Measurements from ENCODE around the gene VAMP8.
"Not testable (repeated sequence)": the region's sequence is repeated elsewhere in the genome, so short reads cannot be mapped to it uniquely, and the experiment has no call there.

Gene VAMP8

DNA sequence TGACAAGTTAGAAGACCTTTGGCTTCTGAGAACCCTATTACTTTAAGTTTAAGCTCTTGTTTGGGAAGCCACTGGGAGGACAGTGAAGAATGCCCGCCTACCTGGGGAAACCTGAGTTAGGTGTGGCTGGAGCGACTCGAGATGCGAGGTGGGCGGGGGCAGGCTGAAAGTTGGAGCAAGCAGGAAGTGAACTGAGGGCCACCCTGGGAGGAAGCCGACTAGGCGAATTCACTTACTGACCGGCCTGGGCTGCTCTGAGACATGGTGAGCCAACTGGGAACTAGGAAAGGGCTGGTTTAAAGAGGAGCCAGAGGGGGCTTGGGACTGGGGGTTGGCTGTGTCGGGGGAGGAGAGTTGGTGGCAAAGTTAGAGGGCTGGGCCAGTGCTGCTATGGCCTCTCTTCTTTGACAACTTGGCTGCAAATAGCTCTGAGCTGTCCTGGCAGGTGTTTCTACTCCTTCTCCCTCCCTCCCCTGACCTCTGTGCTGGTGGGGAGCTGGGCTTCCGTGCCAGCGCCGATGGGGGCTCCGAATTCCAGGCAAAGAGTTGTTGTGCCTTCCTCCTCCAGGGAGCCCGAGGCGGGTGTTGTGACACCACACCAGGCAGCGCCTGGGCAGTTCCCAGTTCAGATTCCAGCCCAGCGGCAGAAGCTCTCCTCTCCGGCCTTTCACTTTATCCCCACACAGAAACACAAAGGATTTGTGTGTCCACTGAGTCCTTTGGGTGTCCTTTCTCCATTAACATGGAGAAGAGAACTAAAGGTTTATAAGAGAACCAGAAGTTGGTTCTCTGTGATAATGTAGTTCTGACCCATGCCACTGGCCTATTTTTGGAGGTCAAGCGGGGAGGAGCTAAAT is at the start of gene VAMP8:
VAMP8 (plus strand) TSS at position 201 of the 857 bp plus-strand sequence; CDS start at position 262, 61 bp downstream.
- no peak for DNase-seq (ENCODE audit: low spot score)

DNA sequence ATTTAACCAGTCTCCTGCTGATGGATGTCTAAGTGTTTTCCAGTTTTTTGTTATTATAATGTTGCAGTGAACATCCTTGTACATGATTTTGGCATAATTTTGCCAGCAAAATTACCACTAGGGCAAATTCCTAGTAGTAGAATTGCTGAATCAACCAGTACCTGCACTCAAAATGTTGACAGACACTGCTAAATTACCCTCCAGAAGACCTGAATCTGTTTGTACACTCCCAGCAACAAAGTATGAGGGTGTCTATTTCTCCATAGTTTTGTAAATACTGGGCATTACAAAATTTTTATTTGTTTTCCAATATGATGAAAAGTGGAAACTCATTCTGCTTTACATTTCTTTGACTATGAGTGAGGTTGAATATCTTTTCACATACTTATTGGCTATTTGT is 49.6 kb upstream of the VAMP8 start:
- no peak for DNase-seq (ENCODE audit: low spot score)

DNA sequence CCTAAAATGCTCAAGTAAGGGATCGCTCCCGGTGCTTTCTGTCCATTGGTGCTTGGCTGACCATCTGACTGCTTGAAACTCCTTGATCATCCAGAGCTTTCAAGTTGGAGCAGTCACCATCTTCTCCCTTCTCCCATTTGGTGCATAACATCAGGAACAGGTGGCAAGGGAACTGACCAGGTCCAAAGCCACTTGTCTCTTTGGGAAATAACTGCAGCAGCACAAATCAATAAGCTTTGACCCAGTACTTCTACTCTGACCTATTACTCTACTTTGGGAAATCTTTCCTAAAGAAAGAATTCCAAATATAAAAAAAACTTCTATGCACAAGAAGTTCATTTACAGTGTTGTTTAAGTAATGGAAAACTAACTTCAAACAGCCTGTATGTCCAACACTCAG is 49.0 kb upstream of the VAMP8 start:
- no peak for DNase-seq (ENCODE audit: low spot score)

DNA sequence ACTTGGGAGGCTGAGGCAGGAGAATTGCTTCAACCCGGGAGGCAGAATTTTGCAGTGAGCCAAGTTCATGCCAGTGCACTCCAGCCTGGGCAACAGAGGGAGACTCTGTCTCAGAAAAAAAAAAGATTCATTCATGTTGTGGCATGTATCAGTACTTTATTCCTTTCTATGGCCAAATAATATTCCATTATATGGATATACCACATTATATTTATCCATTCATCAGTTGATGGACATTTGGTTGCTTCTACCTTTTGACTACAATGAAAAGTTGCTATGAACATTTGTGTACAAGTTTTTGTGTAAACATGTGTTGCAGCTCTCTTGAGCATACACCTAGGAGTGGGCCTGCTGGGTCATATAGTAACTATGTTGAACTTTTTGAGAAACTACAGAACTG is 47.6 kb upstream of the VAMP8 start:
- DNase-seq (ENCODE audit: low spot score) = no peak

DNA sequence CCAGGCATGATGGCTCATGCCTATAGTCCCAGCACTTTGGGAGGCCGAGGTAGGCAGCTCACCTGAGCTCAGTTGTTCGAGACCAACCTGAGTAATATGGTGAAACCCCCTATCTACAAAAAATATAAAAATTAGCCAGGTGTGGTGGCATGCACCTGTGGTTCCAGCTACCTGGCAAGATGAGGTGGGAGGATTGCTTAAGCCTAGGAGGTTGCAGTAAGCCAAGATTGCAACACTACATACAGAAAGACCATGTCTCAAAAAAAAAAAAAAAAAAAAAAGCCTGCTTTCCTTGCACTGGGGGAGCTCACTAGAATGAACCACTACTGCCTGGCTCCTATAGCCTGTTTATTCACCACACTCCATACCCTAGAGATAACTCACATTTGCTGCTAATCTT is 45.8 kb upstream of the VAMP8 start:
- DNase-seq (ENCODE audit: low spot score) = no peak

DNA sequence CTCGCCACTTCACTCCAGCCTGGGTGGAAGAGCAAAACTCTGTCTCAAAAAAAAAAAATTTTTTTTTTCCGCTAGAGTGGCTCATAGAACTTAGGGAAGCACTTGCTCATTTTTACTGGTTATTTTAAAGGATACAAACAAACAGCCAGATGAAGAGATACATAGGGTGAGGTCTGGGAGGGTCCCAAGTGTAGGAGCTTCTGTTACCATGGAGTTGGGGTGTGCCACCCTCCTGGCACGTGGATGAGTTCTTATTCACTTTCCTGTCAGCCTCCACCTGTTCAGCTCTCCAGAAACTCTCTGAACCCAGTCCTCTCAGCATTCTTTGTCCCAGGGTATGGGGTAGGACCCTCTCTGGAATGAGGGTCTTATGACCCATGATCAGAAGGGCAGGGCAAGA is 43.3 kb upstream of the VAMP8 start:
- DNase-seq (ENCODE audit: low spot score) = no peak

DNA sequence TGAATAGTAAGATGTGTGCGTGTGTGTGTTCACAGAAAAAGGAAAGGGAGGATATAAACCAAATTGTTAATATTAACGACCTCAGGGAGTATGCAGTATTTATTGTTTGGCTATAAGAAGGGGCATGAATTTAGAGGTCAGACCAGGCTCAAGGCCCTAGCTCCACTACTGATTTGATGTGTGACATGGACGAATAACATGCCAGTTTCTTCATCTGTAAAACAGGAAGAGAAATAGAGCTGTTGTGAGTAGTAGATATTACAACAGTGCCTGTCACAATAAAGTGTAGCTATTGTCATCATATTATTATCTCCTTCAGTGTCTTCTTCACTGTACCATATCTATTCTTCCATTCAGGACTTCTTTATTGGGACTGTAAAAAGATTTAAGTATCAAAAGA is 42.5 kb upstream of the VAMP8 start:
- no peak for DNase-seq (ENCODE audit: low spot score)

DNA sequence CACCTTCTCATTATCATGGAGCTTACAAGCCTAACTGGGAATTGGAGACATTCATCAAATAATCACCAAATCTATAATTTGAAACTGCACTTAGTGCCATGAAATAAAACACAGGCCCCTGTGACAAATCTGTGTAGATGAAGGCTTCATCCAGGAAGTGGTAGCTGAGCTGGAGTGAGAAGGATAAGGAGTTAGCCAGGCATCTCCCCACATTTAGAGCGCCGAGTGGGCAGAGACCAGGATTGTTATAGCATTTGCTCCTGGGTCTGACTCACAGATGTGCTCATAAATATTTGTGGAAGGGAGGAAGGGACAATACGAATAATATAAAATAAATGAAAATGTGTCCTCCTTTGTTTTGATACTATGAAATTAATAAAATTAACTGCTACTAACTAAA is 40.9 kb upstream of the VAMP8 start:
- DNase-seq (ENCODE audit: low spot score) = no peak

DNA sequence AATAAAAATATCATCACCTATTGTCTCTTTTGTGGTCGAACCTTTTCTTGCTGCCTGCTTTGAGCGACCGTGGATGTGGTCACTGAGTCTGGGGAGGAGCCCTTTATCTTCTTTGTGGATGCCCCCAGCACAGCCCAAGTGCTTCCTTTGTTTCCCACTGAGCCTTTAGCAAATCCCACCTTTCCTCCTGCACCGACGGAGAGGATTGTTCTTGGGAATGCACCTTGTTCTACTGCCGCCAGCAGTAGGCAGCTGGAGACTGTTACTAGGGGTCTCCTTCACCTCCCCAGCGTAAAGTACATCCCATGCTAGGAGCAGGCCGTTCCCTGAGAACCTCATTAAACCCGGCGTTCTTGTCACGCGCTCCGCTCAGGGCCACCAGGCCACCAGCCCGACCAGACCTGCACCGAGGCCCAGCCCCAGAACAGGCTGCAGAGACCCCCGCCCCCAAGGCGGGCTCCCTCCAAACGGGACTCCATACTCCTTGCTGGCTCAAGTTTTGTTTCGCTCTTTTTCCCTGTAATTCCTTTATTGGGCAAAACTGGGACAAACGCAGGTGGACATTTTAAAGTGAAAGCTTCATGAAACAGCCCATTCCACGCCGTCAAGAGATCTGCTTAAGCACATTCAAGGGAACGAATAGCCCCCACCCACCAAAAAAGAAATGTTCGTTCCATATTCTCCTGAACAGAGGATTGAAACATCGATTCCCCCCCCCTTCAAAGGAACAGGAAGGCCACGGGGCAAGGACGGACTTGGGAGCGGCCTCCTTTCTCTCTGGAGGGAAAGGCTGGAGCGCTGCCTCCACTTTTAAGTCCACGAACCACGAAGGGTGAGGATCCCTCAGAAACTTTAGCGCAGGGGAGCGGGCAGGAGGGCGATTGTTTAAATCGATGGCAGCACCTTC is 39.5 kb upstream of the VAMP8 start:
- DNase-seq (ENCODE audit: low spot score) = no peak

DNA sequence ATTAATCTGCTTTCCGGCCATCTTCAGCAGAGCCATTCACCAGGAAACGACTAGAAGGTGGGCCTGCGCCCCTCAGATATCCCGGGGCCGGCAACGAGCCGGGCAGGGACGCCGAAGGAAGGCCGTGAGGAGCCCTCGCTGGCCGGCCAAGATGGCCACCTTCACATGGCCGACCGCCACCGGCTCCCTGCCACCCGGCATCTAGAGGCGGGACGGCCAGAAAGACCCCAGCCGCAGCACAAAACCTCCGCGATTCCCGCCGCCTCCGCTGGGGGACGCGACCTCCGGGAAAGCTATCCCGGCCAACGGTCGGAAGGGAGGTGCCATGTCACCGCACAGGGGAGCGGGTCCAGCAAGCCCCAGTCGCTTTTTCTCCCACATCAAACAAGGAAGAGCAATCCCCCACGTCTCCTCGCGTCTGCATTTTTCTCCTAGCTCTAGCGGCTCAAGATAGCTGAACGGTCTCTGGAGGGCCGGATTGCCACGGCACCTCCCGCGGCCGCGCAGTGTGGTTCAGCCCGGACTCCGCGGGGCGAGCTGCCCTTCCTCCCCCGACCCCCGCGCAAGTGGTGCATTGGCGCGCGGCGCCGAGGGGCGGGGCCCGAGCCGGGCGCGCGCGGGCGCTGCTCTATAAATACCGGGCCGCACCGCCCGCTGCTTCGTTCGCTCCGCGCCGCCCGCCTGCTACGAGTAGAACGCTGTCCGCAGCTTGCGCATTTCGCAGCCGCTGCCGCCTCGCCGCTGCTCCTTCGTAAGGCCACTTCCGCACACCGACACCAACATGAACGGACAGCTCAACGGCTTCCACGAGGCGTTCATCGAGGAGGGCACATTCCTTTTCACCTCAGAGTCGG is 38.7 kb upstream of the VAMP8 start, which contains the start of gene MAT2A:
MAT2A (plus strand) TSS at position 662 of the 854 bp plus-strand sequence; CDS start at position 782, 120 bp downstream.
- DNase-seq (ENCODE audit: low spot score) = peak; percentile 88

DNA sequence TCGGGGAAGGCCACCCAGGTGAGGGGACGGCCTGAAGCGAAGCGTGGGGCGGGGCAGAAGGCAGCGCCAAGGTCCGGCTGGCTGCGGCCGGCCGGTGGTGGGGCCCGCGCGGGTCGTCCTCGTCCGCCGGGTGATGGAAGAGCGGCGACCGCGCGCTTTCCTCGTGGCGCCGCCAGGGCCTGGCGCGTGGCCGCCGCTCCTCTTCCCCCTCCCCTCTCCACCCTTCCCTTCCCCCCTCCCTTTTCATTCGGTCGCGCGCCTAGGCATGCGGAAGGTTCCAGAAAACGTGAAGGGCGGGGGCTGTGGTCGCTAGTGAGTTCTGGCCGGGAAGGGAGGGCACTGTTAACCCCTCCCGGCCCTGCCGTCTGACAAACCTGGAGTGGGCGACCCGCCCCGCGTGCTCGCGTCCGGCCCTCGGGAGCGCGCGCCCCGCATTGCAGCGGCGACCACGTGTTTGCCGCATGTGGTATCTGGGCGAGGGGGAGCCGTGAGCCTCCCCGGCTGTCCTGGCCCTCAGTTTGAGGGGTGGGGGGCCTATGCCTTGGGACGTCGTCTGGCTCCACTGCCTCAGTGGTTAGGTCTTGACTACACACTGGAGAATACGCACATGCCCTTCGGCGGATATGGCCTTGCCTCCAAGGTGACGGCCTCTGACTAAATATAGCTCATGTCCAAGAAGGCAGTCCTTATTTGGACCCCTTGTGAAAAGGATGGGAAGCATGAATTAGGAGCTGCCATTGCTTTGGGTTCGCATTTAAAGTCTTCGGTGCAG is 37.8 kb upstream of the VAMP8 start:
- no peak for DNase-seq (ENCODE audit: low spot score)

DNA sequence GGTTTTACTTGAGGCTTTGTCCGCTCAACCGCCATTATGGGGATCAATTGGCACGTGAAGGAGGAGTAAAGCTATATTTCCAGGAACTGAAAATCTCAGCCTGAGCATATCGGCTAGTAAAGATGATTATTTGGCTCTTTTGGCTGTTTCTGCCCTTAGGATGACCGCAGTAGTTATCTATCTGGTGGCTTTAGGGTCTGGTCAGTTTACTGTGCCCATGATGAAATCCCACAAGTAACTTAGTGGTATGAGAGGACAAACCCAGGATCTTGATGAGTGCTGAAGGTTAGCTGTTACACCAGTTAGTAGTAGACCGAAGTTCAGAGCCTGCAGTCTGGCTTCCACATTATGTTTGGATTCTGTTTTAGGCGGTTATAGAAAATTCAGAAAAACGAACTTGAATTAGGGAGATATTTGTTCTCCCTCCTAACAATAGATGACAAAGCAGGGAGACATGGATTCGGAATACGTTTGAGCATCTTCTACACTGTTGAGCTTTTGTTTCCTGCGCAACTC is 37.2 kb upstream of the VAMP8 start:
- no peak for DNase-seq (ENCODE audit: low spot score)

DNA sequence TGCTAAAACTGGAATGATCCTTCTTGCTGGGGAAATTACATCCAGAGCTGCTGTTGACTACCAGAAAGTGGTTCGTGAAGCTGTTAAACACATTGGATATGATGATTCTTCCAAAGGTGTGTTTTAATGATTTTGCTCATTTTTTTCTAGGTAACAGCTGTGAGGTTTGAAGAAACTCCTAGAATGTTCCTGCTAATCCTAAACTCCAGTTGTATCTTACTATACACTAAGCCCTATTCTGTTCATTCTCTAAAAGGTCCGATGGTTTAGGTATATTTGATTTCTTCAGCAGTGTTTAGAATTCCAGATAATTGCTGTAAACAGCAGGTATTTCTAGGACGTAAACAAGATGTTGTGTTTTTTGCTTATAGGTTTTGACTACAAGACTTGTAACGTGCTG is 36.1 kb upstream of the VAMP8 start:
- no peak for DNase-seq (ENCODE audit: low spot score)

DNA sequence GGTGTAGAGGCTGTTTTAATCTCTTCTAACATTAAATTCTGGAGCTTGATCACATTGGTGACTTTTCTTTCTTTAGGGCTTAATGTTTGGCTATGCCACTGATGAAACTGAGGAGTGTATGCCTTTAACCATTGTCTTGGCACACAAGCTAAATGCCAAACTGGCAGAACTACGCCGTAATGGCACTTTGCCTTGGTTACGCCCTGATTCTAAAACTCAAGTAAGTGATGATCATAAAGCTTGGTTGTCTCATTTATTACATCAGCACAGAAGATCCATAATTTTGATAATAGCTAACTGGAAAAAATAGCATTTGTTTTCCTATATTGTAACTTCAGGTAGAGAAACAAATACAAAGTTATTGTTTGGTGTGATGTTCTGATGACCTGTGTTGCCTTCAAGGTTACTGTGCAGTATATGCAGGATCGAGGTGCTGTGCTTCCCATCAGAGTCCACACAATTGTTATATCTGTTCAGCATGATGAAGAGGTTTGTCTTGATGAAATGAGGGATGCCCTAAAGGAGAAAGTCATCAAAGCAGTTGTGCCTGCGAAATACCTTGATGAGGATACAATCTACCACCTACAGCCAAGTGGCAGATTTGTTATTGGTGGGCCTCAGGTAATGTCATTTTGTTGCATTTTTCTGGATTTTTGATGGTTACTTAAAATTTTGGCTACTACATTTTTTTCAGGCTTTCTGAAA is 35.5 kb upstream of the VAMP8 start:
- no peak for DNase-seq (ENCODE audit: low spot score)

DNA sequence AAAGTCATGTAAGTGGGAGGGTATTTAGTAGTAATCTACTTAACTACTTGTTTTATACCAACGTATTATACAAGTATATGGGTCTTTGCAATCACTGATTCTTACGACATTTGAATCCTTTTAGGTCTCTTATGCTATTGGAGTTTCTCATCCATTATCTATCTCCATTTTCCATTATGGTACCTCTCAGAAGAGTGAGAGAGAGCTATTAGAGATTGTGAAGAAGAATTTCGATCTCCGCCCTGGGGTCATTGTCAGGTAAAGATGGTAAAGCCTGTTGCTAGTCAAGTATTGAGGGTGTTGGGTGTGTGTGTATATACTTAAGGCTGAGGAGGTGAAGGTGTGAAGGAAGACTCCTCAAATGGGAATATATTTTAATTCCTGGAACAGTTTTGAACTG is 34.6 kb upstream of the VAMP8 start:
- DNase-seq (ENCODE audit: low spot score) = no peak

DNA sequence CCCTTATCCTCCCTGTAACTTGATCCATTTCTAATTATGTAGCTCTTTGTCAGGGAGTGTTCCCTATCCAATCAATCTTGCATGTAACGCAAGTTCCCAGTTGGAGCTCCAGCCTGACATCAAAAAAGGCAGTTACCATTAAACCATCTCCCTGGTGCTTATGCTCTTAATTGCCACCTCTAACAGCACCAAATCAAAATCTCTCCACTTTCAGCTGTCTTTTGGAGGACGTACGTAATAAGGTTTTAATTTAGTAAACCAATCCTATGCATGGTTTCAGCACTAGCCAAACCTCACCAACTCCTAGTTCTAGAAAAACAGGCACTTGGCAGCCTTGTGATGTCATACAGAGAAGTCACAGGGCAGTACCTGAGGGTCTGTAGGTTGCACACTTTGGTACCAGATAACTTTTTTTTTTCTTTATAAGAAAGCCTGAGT is 33.1 kb upstream of the VAMP8 start:
- DNase-seq (ENCODE audit: low spot score) = not testable (repeated sequence)

DNA sequence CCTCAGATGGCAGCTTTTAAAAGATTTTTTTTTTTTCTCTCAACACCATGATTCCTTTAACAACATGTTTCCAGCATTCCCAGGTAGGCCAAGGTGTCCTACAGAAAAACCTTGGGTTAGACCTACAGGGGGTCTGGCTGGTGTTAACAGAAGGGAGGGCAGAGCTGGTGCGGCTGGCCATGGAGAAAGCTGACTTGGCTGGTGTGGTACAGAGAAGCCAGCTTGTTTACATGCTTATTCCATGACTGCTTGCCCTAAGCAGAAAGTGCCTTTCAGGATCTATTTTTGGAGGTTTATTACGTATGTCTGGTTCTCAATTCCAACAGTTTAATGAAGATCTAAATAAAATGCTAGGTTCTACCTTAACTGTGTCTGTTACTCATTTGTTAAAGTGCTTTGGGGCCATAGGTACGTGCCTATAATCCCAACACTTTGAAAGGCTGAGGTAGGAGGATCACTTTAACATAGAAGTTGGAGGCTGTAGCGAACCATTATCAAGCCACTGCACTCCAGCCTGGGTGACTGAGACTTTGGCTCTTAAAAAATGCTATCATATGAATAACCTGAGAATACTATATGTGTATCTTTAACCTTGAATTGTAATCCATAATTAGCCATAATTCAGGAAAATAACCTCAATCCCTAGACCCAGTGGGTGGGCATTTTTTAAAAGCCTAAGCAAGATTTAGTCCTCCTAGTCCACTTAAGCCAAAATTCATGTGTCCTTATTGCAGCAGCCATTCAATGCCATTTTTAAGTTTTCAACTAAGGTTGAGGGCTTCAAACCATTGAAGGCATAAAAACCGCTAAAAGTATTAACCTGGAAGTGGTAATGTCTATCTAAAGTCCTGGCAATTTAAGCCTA is 32.2 kb upstream of the VAMP8 start:
- not testable (repeated sequence) for DNase-seq (ENCODE audit: low spot score)

DNA sequence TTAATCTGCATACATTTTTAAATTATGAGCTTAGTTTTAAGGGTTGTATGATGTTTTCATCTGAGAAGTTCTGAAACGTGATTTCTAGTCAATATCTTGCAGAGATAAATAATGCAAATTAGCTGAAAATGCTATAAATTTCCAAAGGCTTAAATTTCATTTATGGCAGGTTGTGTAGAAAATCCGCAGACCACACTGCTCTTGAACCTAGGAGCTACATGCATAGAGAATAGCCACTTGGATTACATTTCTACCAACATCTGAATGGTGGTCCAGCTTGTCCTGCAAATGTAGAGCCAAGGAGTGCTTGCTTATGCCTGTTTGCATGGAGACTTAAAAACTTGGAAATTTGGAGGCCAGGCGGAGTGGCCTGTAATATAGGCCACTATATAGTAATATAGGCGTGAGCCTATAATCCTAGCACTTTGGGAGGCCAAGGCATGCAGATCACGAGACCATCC is 31.6 kb upstream of the VAMP8 start:
- no peak for DNase-seq (ENCODE audit: low spot score)

Data from kidney capillary endothelial cell (primary cell).